Progenitor cell of endocrine pancreas (in vitro differentiated cells): Measurements from ENCODE around the gene TMEM240. TPM values are rescaled to one million over a fixed set of nuclear protein-coding genes. Genes with fewer than 3 reads are reported as not detected.

ENCODE experiments used
- DNase-seq: peaks from one replicate; pipeline ENCODE4 v3.0.0; 2021; ENCODE audit warnings: low spot score; ENCODE audit not compliant: unreplicated experiment
- H3K27ac Mint-ChIP-seq: 2 replicates; pipeline ENCODE4 v1.8.0; 2021; ENCODE audit warnings: mild to moderate bottlenecking, moderate library complexity, mixed read lengths
- H3K27me3 Mint-ChIP-seq: 2 replicates; pipeline ENCODE4 v1.8.0; 2021; ENCODE audit warnings: mixed read lengths
- H3K36me3 Mint-ChIP-seq: 2 replicates; pipeline ENCODE4 v1.8.0; 2022; ENCODE audit warnings: mixed read lengths; ENCODE audit not compliant: insufficient read depth
- H3K4me1 Mint-ChIP-seq: 2 replicates; pipeline ENCODE4 v1.8.0; 2021; ENCODE audit warnings: low read depth, mixed read lengths
- H3K4me3 Mint-ChIP-seq: 2 replicates; pipeline ENCODE4 v1.8.0; 2021; ENCODE audit warnings: low read depth, mild to moderate bottlenecking, moderate library complexity, mixed read lengths
- H3K9me3 Mint-ChIP-seq: 2 replicates; pipeline ENCODE4 v1.8.0; 2021; ENCODE audit warnings: low read depth, mixed read lengths
- total RNA-seq: library from RNA; stranded (reverse); gene quantifications from 2 replicates; pipeline ENCODE4 v1.2.1, GENCODE V29; 2021
- TF ChIP-seq, protein P1 (sequence below): fragments of 200-600 bp; sonication (generic); IDR thresholded peaks from one replicate; pipeline ENCODE4 v1.5.0; 2021; ENCODE audit warnings: antibody characterized with exemption, mild to moderate bottlenecking; ENCODE audit not compliant: unreplicated experiment

The TMEM240 gene
- total RNA-seq, 1 donor from 2014 or later, result 6.6 TPM

DNA sequence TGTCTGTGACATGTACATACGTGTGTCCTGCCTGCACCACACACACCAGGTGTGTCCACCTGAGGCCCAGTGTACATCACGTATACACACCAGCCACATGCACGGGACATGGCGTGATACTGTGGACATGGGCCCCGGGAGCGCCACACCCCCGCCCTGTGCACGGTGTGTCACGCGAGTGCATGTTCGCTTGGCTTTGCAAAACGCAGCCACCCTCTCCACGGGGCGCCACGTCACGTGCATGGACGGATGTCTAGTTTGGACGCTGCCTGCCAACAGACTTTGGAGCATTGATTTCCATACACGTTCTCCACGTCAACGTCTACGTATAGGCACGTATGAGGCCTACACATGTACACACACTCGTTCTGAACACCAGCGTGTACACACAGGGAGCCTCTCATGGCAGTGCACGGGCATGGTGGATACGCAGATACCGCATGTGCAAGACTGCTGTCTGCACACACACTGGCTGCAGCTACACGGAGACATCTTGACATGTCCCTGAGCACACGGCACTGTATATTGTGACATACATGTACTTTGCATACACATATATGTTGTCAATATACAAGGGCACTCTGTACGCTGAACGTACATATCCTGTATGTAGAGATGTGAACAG, 2.7 kb downstream of the TMEM240 start:
- no peak for DNase-seq
- Mint-ChIP-seq H3K36me3 (peaks cover 4% of the 10 kb centered on the region), H3K27me3 (no peaks in the 10 kb centered on the region), H3K27ac (no peak overlapping the region), H3K4me1 (no peaks in the 10 kb centered on the region), H3K4me3 (no peak overlapping the region), H3K9me3 (no peaks in the 10 kb centered on the region)
- TF ChIP-seq, protein P1, sequence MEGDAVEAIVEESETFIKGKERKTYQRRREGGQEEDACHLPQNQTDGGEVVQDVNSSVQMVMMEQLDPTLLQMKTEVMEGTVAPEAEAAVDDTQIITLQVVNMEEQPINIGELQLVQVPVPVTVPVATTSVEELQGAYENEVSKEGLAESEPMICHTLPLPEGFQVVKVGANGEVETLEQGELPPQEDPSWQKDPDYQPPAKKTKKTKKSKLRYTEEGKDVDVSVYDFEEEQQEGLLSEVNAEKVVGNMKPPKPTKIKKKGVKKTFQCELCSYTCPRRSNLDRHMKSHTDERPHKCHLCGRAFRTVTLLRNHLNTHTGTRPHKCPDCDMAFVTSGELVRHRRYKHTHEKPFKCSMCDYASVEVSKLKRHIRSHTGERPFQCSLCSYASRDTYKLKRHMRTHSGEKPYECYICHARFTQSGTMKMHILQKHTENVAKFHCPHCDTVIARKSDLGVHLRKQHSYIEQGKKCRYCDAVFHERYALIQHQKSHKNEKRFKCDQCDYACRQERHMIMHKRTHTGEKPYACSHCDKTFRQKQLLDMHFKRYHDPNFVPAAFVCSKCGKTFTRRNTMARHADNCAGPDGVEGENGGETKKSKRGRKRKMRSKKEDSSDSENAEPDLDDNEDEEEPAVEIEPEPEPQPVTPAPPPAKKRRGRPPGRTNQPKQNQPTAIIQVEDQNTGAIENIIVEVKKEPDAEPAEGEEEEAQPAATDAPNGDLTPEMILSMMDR, result no peak

DNA sequence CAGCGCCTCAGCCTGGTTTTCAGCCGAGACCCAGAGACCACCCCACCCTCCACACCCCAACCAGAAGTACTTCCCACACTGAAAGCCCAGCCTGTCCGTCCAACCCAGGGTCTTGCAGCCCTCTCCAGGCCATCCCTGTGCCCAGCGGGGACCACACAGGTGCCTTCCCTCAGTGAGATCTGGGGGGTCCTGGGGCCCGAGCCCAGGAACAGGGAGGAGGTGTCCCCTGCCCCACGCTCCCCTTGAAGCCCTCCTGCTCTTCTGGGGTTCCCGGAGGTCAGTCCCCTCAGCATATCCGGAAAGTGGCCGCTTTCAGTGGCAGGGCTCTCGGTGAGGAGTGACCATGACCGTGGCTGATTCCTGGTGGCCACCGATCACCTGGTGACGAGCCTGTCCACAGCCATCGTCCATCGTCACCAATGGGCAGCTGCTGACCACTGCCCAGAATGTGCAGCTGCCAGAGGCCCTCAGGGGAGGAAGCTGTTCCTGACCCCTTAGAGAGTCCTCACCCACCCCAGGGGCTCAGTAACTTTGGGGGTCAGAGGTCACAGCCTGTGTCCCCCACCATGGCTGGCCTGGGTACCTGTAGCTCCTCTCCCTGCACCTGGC, 3.4 kb downstream of the TMEM240 start:
- Mint-ChIP-seq H3K27me3 (no peaks in the 10 kb centered on the region), H3K4me3 (no peak overlapping the region), H3K4me1 (no peaks in the 10 kb centered on the region), H3K36me3 (peaks cover 6% of the 10 kb centered on the region), H3K27ac (no peak overlapping the region), H3K9me3 (peaks cover 2% of the 10 kb centered on the region)
- TF ChIP-seq, protein P1, result no peak
- DNase-seq, result no peak

DNA sequence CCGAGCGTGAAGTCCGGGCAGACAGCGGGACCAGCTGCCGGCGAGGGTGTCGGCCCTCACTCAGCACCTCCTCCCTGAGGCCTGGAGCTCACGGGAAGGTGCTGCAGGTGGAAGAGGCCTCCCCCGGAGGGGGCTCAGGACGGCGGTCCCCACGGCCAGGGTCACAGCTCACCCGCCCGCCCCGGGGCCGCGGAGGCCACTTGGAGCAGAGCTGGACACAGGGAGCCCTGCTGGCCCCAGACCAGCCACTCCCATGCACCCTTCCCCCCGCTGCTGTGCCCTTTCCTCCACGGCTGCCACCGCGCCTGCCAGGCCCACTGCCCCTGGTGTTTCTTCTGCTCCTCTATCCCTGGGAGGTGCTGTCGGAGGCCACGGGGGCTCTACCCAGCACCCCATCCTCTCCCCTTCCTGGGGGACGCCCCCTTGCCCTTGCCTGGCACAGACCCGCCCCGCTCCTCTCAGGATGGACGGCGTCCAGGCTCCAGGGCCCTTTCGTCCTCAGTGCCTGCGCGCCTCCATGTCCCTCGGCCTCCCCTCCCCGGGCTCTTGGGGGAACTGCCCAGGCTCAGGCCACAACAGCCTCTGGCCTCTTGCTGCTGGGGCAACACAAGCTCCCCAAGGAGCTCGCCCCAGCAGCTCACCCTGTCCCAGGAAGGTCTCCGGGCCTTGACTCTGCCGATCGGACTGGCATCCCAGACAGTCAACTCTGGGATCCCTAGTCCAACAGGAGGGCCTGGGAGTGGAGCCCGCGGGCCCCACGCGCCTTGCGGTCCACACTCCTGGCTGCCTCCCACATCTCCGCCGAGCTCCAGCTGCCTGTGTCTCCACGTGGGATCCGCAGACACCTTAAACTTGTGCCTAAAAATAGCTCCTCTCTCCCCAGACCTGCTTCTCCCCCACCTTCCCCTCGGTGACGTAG, 4.1 kb downstream of the TMEM240 start:
- H3K4me3 Mint-ChIP-seq, result no peak overlapping the region

DNA sequence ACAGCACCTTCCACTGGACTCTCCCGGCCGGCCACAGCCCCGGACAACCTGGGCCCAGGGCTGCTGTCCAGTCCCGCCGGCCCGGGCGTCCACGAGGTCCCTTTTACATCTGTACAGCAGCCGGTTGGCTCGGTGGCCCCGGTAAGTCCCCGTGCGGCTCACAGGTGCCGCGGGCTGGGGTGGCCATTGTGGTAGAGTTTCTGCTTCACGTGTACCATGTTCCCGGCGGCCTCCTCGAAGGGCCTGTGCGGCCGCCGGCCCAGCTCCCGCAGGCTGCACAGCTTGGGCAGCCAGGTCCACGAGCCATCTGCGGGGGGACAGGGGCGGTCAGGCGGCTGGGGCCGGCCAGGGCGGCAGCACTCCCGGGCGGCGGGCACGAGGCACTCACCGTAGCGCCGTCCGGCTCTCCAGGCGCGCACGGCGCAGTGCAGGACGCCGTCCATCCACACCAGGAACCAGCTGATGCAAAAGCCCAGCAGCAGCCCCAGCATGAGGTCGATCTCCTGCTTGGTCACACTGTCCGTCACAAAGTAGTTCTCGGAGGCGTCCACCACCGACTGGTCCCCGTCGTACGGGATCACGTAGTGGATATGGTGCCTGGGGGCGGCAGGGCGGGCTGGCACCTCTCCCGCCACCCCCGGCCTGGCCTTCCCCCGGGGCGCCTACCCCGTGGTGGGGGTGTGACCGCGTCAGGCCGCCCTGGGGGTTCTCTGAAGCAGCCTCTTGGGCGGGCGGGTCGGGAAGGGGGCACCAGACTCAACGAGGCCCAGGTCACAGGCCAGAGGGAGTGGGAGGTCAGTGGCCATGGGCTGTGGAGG, 5.0 kb downstream of the TMEM240 start:
- H3K27ac Mint-ChIP-seq, result no peak overlapping the region
- DNase-seq, result no peak
- TF ChIP-seq, protein P1, result no peak
- H3K27me3 Mint-ChIP-seq, result no peaks in the 10 kb centered on the region
- H3K4me3 Mint-ChIP-seq, result no peak overlapping the region
- peaks cover 10% of the 10 kb centered on the region for H3K36me3 Mint-ChIP-seq
- peaks cover 5% of the 10 kb centered on the region for H3K9me3 Mint-ChIP-seq
- no peaks in the 10 kb centered on the region for H3K4me1 Mint-ChIP-seq

More for the DNA sequence above, 4.1 kb downstream of the TMEM240 start:
- TF ChIP-seq, protein P1, result no peak
- DNase-seq, result no peak
- Mint-ChIP-seq H3K9me3 (peaks cover 5% of the 10 kb centered on the region), H3K27ac (no peak overlapping the region), H3K36me3 (peaks cover 5% of the 10 kb centered on the region), H3K27me3 (no peaks in the 10 kb centered on the region), H3K4me1 (no peaks in the 10 kb centered on the region)
